ENCODE measurements around the gene GOLPH3L. TPM values are rescaled to one million over a fixed set of nuclear protein-coding genes. Genes with fewer than 3 reads are reported as not detected.

GOLPH3L gene
- total RNA-seq, 1 donor, result 30.1 TPM

GRCh38 chr1:150688763-150689162 lies 8.2 kb downstream of the GOLPH3L start:
- DNase-seq (ENCODE audit: low read depth), result no peak
- no peak overlapping the region for H3K4me3 ChIP-seq (ENCODE audit: low read depth, low read length)
- TF ChIP-seq CTCF (IDR thresholded peaks at IDR 0.05; ENCODE audit: insufficient read depth, low read length), result no peak

DNA sequence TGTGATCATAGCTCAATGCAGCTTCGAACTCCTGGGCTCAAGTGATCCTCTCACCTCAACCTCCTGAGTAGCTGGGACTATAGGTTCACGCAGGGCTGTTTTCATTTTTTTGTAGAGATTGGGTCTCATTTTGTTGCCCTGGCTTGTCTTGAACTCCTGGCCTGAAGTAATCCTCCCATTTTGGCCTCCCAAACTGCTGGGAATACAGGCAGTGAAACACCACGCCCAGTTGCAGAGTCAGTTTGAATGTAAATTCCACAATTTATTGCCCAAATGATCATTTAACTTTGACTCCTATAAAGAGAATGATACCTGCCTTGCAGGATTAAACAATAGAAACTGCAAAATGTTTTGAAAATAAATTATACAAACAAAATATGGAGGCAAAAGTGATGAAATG lies 10.7 kb downstream of the GOLPH3L start:
- no peak for DNase-seq (ENCODE audit: low read depth)
- H3K4me3 ChIP-seq (ENCODE audit: low read depth, low read length), result no peak overlapping the region
- no peak for TF ChIP-seq CTCF (IDR thresholded peaks at IDR 0.05; ENCODE audit: insufficient read depth, low read length)

GRCh38 chr1:150683914-150684313 lies 13.0 kb downstream of the GOLPH3L start:
- DNase-seq (ENCODE audit: low read depth), result no peak
- TF ChIP-seq CTCF (IDR thresholded peaks at IDR 0.05; ENCODE audit: insufficient read depth, low read length), result no peak
- H3K4me3 ChIP-seq (ENCODE audit: low read depth, low read length), result no peak overlapping the region

- TF ChIP-seq CTCF (IDR thresholded peaks at IDR 0.05; ENCODE audit: insufficient read depth, low read length), result no peak
- H3K4me3 ChIP-seq (ENCODE audit: low read depth, low read length), result no peak overlapping the region
- no peak for DNase-seq (ENCODE audit: low read depth)
Observed at GRCh38 chr1:150678988-150679387, 18.0 kb downstream of the GOLPH3L start.

GRCh38 chr1:150674881-150675280 lies 22.1 kb downstream of the GOLPH3L start:
- no peak for DNase-seq (ENCODE audit: low read depth)
- H3K4me3 ChIP-seq (ENCODE audit: low read depth, low read length), result no peak overlapping the region
- no peak for TF ChIP-seq CTCF (IDR thresholded peaks at IDR 0.05; ENCODE audit: insufficient read depth, low read length)

GRCh38 chr1:150663321-150663720 lies 33.6 kb downstream of the GOLPH3L start:
- H3K4me3 ChIP-seq (ENCODE audit: low read depth, low read length), result no peak overlapping the region
- DNase-seq (ENCODE audit: low read depth), result no peak
- no peak for TF ChIP-seq CTCF (IDR thresholded peaks at IDR 0.05; ENCODE audit: insufficient read depth, low read length)

- no peak overlapping the region for H3K4me3 ChIP-seq (ENCODE audit: low read depth, low read length)
- no peak for TF ChIP-seq CTCF (IDR thresholded peaks at IDR 0.05; ENCODE audit: insufficient read depth, low read length)
- no peak for DNase-seq (ENCODE audit: low read depth)
Observed at GRCh38 chr1:150662811-150663210, 34.1 kb downstream of the GOLPH3L start.
